Liver (tissue), 9 donors: ENCODE data around the gene NDUFB2. TPM values are rescaled to one million over a fixed set of nuclear protein-coding genes. Genes with fewer than 3 reads are reported as not detected.
"Not testable (repeated sequence)": the region's sequence is repeated elsewhere in the genome, so short reads cannot be mapped to it uniquely, and the experiment has no call there.

Experiments
- DNase-seq: peaks from one replicate; pipeline ENCODE4 v3.0.0-alpha.2; 2017; ENCODE audit warnings: low spot score
- H3K27ac ChIP-seq, 2 donors: one replicate each; pipeline ENCODE4 v1.7.0; 2013; ENCODE audit warnings: inconsistent platforms in 2 of 2, low read length in 2 of 2, control low read depth in 1 of 2, low read depth in 1 of 2, mild to moderate bottlenecking in 1 of 2
- H3K27me3 ChIP-seq, 4 donors: one replicate each; pipeline versions ENCODE4 v1.6.1 to v1.7.0; 2013; ENCODE audit warnings: low read length in 3 of 4, inconsistent platforms in 1 of 4, mild to moderate bottlenecking in 1 of 4, moderate library complexity in 1 of 4; ENCODE audit not compliant: control insufficient read depth in 4 of 4, insufficient read depth in 4 of 4
- H3K36me3 ChIP-seq, 4 donors: one replicate each; pipeline versions ENCODE4 v1.6.1 to v1.7.0; 2013; ENCODE audit warnings: low read length in 3 of 4, mild to moderate bottlenecking in 3 of 4, low read depth in 1 of 4, moderate library complexity in 1 of 4; ENCODE audit not compliant: control insufficient read depth in 4 of 4, insufficient read depth in 3 of 4
- H3K4me1 ChIP-seq, 4 donors: one replicate each; pipeline versions ENCODE4 v1.6.1 to v1.7.0; 2013; ENCODE audit warnings: low read length in 3 of 4, mild to moderate bottlenecking in 3 of 4, moderate library complexity in 1 of 4; ENCODE audit not compliant: control insufficient read depth in 4 of 4, insufficient read depth in 4 of 4
- H3K4me3 ChIP-seq, 3 donors: one replicate each; pipeline versions ENCODE4 v1.6.1 to v1.7.0; 2013; ENCODE audit warnings: low read length in 3 of 3, control low read depth in 1 of 3, low read depth in 1 of 3, mild to moderate bottlenecking in 1 of 3
- H3K9ac ChIP-seq, 2 donors: one replicate each; pipeline ENCODE4 v1.7.0; 2013; ENCODE audit warnings: low read length in 2 of 2, mild to moderate bottlenecking in 2 of 2, moderate library complexity in 2 of 2, control low read depth in 1 of 2, low read depth in 1 of 2
- H3K9me3 ChIP-seq, 4 donors: one replicate each; pipeline versions ENCODE4 v1.6.1 to v1.7.0; 2013; ENCODE audit warnings: low read length in 3 of 4; ENCODE audit not compliant: control insufficient read depth in 4 of 4
- ATF3 ChIP-seq: IDR thresholded peaks from 2 replicates; pipeline ENCODE4 v1.6.1; 2016; ENCODE audit warnings: antibody characterized with exemption
- EGR1 ChIP-seq, 2 donors: IDR thresholded peaks; 2 replicates each; pipeline ENCODE4 v1.6.1; 2016 to 2018; ENCODE audit warnings: antibody characterized with exemption in 2 of 2, low read depth in 2 of 2
- FOXA1 ChIP-seq: IDR thresholded peaks from 2 replicates; pipeline ENCODE4 v1.6.1; 2016; ENCODE audit warnings: antibody characterized with exemption
- HNF4A ChIP-seq, 2 donors: conservative IDR thresholded peaks; 2 replicates each; pipeline ENCODE4 v1.6.1; 2016; ENCODE audit warnings: antibody characterized with exemption in 2 of 2, mild to moderate bottlenecking in 2 of 2
- JUND ChIP-seq, 2 donors: IDR thresholded peaks; 2 replicates each; pipeline ENCODE4 v1.6.1; 2016; ENCODE audit warnings: antibody characterized with exemption in 2 of 2
- NR2F2 ChIP-seq: IDR thresholded peaks from 2 replicates; pipeline ENCODE4 v1.6.1; 2016; ENCODE audit warnings: antibody characterized with exemption
- RXRA ChIP-seq, 2 donors: IDR thresholded peaks; 2 replicates each; pipeline ENCODE4 v1.6.1; 2017 to 2018; ENCODE audit warnings: antibody characterized with exemption in 2 of 2, mild to moderate bottlenecking in 1 of 2
- SP1 ChIP-seq: IDR thresholded peaks from 2 replicates; pipeline ENCODE4 v1.6.1; 2018; ENCODE audit warnings: antibody characterized with exemption, mild to moderate bottlenecking
- WGBS: extraction: QIAGEN DNeasy Blood & Tissue Kit; methylation state at CpG from one replicate; pipeline ENCODE4 v1.1.7; 2013; 5-methylcytosine and 5-hydroxymethylcytosine counted together
- polyA plus RNA-seq, 2 donors: library from polyadenylated mRNA; stranded (reverse) in 1 of 2; unstranded in 1 of 2; fragments of 200-250 nt in 1 of 2; fragments of >200 nt in 1 of 2; fragmentation: Nextera tagmentation in 1 of 2; extraction: Ambion mirVana in 1 of 2; gene quantifications; one replicate each; pipeline versions ENCODE4 v1.2.1 to v1.2.3, GENCODE V29; 2013 to 2015
- total RNA-seq, 2 donors: library from RNA; depleted of rRNA; stranded (reverse); fragments of >200 nt; gene quantifications; one replicate each; pipeline ENCODE4 v1.2.3, GENCODE V29; 2014
- TF ChIP-seq, protein P1 (sequence below): IDR thresholded peaks from 2 replicates; pipeline ENCODE4 v1.6.1; 2016; ENCODE audit warnings: antibody characterized with exemption
- TF ChIP-seq, protein P2 (sequence below): IDR thresholded peaks from 2 replicates; pipeline ENCODE4 v1.6.1; 2016; ENCODE audit warnings: antibody characterized with exemption, mild to moderate bottlenecking
- TF ChIP-seq, protein P3 (sequence below): IDR thresholded peaks from 2 replicates; pipeline ENCODE4 v1.6.1; 2016; ENCODE audit warnings: antibody characterized with exemption
- donor health status: healthy.
- donor health status: healthy.
- donor health status: healthy.
- donor health status: healthy.
- donor health status: healthy.

The NDUFB2 gene
- total and polyA plus RNA-seq, 4 donors: 60.4 to 435 (median 150) TPM

DNA sequence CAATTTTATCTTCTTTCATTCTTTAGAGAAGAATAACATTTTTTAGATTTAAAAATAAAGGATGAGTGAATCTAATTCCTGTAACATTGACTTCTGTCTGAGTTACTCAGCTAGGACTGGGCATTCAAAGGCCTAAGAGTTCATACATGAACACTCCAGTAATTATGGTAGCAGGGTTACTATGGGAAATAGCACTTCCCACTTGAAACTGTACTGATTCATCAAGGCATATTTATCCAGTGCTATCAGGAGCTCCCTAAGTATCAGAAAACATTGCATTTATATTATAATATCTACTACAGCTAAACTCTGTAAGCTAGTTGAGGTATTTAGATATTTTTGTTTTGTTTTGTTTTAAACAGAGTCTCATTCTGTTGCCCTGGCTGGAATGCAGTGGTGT, 41.8 kb downstream of the NDUFB2 start:
- H3K4me1 ChIP-seq: no peaks in the 10 kb centered on the region
- peaks cover 2 to 14% (median 4%) of the 10 kb centered on the region in 4 donors for H3K36me3 ChIP-seq
- H3K27ac ChIP-seq: no peak overlapping the region
- H3K4me3 ChIP-seq: no peak overlapping the region
- no peak for DNase-seq
- H3K9ac ChIP-seq: no peak overlapping the region
- no peaks in the 10 kb centered on the region for H3K27me3 ChIP-seq
- TF ChIP-seq NR2F2 (no peak), FOXA1 (no peak), EGR1 (IDR thresholded peaks at IDR 0.05; ENCODE audit: low read depth in 2 of 2) (no peak), ATF3 (no peak)
- TF ChIP-seq, protein P1, sequence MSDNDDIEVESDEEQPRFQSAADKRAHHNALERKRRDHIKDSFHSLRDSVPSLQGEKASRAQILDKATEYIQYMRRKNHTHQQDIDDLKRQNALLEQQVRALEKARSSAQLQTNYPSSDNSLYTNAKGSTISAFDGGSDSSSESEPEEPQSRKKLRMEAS: no peak
- no peaks in the 10 kb centered on the region for H3K9me3 ChIP-seq

DNA sequence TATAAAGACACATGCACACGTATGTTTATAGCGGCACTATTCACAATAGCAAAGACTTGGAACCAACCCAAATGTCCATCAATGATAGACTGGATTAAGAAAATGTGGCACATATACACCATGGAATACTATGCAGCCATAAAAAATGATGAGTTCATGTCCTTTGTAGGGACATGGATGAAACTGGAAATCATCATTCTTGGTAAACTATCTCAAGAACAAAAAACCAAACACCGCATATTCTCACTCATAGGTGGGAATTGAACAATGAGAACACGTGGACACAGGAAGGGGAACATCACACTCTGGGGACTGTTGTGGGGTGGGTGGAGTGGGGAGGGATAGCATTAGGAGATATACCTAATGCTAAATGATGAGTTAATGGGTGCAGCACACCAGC, 46.7 kb downstream of the NDUFB2 start:
- H3K36me3 ChIP-seq, H3K4me1 ChIP-seq, H3K27me3 ChIP-seq, H3K4me3 ChIP-seq, H3K9me3 ChIP-seq, DNase-seq, H3K9ac ChIP-seq, H3K27ac ChIP-seq: not testable (repeated sequence)
- WGBS: 89% methylated on average over 2 of the region's 4 CpGs

DNA sequence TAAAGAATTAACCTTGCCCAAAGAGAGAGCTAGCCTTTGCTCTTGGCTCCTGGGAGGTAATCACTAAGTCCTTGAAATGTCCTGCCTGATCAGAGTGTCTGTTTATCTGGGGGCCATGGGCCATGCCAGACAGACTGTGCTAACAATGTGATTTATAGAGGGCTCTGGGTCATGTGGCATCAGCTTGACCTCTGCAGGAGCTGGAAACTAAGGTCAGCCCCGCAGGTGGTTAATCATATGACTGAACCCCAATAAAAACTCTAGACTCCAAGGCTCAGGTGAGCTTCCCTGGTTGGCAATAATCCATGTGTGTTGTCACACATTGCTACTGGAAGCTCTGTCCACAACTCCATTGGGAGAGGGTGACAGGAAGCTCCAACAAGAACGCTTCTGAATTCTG, 47.5 kb downstream of the NDUFB2 start:
- no peaks in the 10 kb centered on the region for H3K4me1 ChIP-seq
- no peaks in the 10 kb centered on the region for H3K9me3 ChIP-seq
- H3K36me3 ChIP-seq: peaks cover 1 to 5% (median 3%) of the 10 kb centered on the region in 4 donors
- H3K9ac ChIP-seq: no peak overlapping the region
- H3K27ac ChIP-seq: no peak overlapping the region
- 76% methylated on average over 2 of the region's 2 CpGs for WGBS
- no peak for TF ChIP-seq JUND (IDR thresholded peaks at IDR 0.05)
- no peak for TF ChIP-seq HNF4A (conservative IDR thresholded peaks at IDR 0.05)
- TF ChIP-seq, protein P2, sequence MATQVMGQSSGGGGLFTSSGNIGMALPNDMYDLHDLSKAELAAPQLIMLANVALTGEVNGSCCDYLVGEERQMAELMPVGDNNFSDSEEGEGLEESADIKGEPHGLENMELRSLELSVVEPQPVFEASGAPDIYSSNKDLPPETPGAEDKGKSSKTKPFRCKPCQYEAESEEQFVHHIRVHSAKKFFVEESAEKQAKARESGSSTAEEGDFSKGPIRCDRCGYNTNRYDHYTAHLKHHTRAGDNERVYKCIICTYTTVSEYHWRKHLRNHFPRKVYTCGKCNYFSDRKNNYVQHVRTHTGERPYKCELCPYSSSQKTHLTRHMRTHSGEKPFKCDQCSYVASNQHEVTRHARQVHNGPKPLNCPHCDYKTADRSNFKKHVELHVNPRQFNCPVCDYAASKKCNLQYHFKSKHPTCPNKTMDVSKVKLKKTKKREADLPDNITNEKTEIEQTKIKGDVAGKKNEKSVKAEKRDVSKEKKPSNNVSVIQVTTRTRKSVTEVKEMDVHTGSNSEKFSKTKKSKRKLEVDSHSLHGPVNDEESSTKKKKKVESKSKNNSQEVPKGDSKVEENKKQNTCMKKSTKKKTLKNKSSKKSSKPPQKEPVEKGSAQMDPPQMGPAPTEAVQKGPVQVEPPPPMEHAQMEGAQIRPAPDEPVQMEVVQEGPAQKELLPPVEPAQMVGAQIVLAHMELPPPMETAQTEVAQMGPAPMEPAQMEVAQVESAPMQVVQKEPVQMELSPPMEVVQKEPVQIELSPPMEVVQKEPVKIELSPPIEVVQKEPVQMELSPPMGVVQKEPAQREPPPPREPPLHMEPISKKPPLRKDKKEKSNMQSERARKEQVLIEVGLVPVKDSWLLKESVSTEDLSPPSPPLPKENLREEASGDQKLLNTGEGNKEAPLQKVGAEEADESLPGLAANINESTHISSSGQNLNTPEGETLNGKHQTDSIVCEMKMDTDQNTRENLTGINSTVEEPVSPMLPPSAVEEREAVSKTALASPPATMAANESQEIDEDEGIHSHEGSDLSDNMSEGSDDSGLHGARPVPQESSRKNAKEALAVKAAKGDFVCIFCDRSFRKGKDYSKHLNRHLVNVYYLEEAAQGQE: no peak
- no peak for TF ChIP-seq FOXA1
- TF ChIP-seq, protein P1: no peak
- no peak for TF ChIP-seq RXRA (IDR thresholded peaks at IDR 0.05)
- no peak for TF ChIP-seq ATF3
- TF ChIP-seq EGR1 (IDR thresholded peaks at IDR 0.05; ENCODE audit: low read depth in 2 of 2): no peak
- TF ChIP-seq SP1: no peak
- TF ChIP-seq NR2F2: no peak
- TF ChIP-seq, protein P3, sequence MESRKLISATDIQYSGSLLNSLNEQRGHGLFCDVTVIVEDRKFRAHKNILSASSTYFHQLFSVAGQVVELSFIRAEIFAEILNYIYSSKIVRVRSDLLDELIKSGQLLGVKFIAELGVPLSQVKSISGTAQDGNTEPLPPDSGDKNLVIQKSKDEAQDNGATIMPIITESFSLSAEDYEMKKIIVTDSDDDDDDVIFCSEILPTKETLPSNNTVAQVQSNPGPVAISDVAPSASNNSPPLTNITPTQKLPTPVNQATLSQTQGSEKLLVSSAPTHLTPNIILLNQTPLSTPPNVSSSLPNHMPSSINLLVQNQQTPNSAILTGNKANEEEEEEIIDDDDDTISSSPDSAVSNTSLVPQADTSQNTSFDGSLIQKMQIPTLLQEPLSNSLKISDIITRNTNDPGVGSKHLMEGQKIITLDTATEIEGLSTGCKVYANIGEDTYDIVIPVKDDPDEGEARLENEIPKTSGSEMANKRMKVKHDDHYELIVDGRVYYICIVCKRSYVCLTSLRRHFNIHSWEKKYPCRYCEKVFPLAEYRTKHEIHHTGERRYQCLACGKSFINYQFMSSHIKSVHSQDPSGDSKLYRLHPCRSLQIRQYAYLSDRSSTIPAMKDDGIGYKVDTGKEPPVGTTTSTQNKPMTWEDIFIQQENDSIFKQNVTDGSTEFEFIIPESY: no peak
- H3K4me3 ChIP-seq: no peak overlapping the region
- DNase-seq: no peak
- no peaks in the 10 kb centered on the region for H3K27me3 ChIP-seq
